Esophagus muscularis mucosa (tissue), 4 donors: Measurements from ENCODE around the gene RASD2. TPM values are rescaled to one million over a fixed set of nuclear protein-coding genes. Genes with fewer than 3 reads are reported as not detected.

ENCODE experiments used
- DNase-seq: peaks from one replicate; pipeline ENCODE4 v3.0.0-alpha.2; 2017; ENCODE audit errors: extremely low spot score
- H3K27ac ChIP-seq, 4 donors: fragments of 200-600 bp; sonication (generic); replicated peaks in 1 of 4; 1 replicate in 3 of 4; 2 replicates in 1 of 4; pipeline ENCODE4 v1.5.1; 2016 to 2019; ENCODE audit warnings: mild to moderate bottlenecking in 1 of 4
- H3K27me3 ChIP-seq, 4 donors: fragments of 200-600 bp; sonication (generic); one replicate each; pipeline versions ENCODE4 v1.5.1 to v1.6.0; 2016 to 2019
- H3K36me3 ChIP-seq, 4 donors: fragments of 200-600 bp; sonication (generic); one replicate each; pipeline ENCODE4 v1.5.1; 2016 to 2019
- H3K4me1 ChIP-seq, 4 donors: fragments of 200-600 bp; sonication (generic); one replicate each; pipeline ENCODE4 v1.5.1; 2016 to 2019
- H3K4me3 ChIP-seq, 4 donors: fragments of 200-600 bp; sonication (generic); 1 replicate in 2 of 4; 2 replicates in 2 of 4; pipeline ENCODE4 v1.5.1; 2016 to 2019; ENCODE audit warnings: mild to moderate bottlenecking in 4 of 4, moderate library complexity in 1 of 4
- H3K9me3 ChIP-seq, 4 donors: fragments of 200-600 bp; sonication (generic); 1 replicate in 3 of 4; 2 replicates in 1 of 4; pipeline ENCODE4 v1.5.1; 2016 to 2019
- EP300 ChIP-seq: sonication (generic); formaldehyde crosslinking; IDR thresholded peaks from one replicate; pipeline ENCODE4 v1.6.1; 2017; ENCODE audit warnings: antibody characterized with exemption
- POLR2A ChIP-seq: fragments of 450-650 bp; IDR thresholded peaks from one replicate; pipeline ENCODE4 v1.6.1; 2017; ENCODE audit warnings: antibody characterized with exemption, moderate library complexity, mild to moderate bottlenecking, low read depth
- POLR2AphosphoS5 ChIP-seq, 2 donors: sonication (generic); formaldehyde crosslinking; IDR thresholded peaks; one replicate each; pipeline ENCODE4 v1.6.1; 2017; ENCODE audit warnings: antibody characterized with exemption in 2 of 2
- WGBS: methylation state at CpG from one replicate; pipeline ENCODE4 v1.1.5; 2018; 5-methylcytosine and 5-hydroxymethylcytosine counted together
- intact Hi-C: fragments of 100-400 bp; cut with DNase I; formaldehyde crosslinking; loops from one replicate; pipeline ENCODE4 v1.15.1; 2023
- total RNA-seq, 4 donors: library from RNA; depleted of rRNA; stranded (reverse); fragments of >200 nt; gene quantifications; one replicate each; pipeline versions ENCODE4 v1.1.0 to v1.2.1, GENCODE V29; 2016
- TF ChIP-seq, protein P1 (sequence below), 3 experiments: fragments of 200-600 bp in 2 of 3; fragments of 450-650 bp in 1 of 3; sonication (generic) in 2 of 3; IDR thresholded peaks; one replicate each; pipeline ENCODE4 v1.5.1; 2017 to 2019; ENCODE audit warnings: antibody characterized with exemption in 3 of 3, mild to moderate bottlenecking in 2 of 3, moderate library complexity in 1 of 3

The RASD2 gene
- total RNA-seq, 4 donors from 2014 or later: 18.4 to 53.6 (median 31.7) TPM

DNA sequence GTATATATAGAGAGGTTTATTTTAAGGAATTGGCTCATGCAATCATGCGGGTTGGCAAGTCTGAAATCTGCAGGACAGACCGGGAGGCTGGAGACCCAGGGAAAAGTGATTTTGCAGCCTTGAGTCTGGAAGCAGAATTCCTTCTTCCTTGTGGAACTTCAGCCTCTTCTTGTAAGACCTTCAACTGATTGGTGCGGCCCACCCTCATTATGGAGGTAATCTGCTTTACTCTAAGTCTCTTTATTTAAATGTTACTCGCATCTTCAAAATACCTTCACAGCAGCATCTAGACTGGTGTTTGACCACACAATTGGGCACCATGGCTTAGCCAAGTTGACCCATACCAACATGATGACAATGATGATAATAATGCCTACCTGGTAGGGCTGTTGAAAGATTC, 58.7 kb downstream of the RASD2 start:
- Histone ChIP-seq H3K27me3 (no peaks in the 10 kb centered on the region), H3K36me3 (peaks cover 0 to 6% (median 0%) of the 10 kb centered on the region in 4 donors), H3K4me1 (peaks cover 0 to 13% (median 4%) of the 10 kb centered on the region in 4 donors), H3K9me3 (no peaks in the 10 kb centered on the region), H3K27ac (no peak overlapping the region), H3K4me3 (no peak overlapping the region)
- WGBS: 92% methylated on average over 4 of the region's 4 CpGs
- DNase-seq: no peak
- intact Hi-C loops: no loop called here
- TF ChIP-seq, protein P1, sequence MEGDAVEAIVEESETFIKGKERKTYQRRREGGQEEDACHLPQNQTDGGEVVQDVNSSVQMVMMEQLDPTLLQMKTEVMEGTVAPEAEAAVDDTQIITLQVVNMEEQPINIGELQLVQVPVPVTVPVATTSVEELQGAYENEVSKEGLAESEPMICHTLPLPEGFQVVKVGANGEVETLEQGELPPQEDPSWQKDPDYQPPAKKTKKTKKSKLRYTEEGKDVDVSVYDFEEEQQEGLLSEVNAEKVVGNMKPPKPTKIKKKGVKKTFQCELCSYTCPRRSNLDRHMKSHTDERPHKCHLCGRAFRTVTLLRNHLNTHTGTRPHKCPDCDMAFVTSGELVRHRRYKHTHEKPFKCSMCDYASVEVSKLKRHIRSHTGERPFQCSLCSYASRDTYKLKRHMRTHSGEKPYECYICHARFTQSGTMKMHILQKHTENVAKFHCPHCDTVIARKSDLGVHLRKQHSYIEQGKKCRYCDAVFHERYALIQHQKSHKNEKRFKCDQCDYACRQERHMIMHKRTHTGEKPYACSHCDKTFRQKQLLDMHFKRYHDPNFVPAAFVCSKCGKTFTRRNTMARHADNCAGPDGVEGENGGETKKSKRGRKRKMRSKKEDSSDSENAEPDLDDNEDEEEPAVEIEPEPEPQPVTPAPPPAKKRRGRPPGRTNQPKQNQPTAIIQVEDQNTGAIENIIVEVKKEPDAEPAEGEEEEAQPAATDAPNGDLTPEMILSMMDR (IDR thresholded peaks at IDR 0.05): no peak
- no peak for TF ChIP-seq EP300
- no peak for TF ChIP-seq POLR2A
- TF ChIP-seq POLR2AphosphoS5 (IDR thresholded peaks at IDR 0.05): no peak

DNA sequence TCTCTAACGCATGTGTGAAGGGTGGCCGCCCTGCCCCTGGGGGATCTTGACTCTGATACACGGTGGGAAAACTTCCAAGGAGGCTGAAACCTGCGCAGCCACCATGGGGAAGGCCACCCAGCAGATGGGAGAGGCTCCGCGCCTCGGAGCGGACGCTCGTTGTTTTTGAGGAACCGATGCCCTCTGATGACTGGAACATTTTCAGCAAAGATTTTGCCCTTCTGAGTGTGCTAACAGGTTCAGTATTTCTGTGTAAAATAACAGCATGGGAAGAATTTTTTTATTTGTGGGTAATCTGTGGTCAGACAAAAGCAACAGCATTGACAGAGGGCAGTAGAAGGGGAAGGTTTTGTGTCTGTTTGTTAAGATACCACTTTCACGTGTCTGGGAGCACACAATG, 59.8 kb downstream of the RASD2 start:
- H3K4me1 ChIP-seq: peaks cover 0 to 16% (median 9%) of the 10 kb centered on the region in 4 donors
- 86% methylated on average over 12 of the region's 12 CpGs for WGBS
- no peaks in the 10 kb centered on the region for H3K9me3 ChIP-seq
- intact Hi-C loops: no loop called here
- DNase-seq: no peak
- no peak overlapping the region for H3K4me3 ChIP-seq
- peaks cover 0 to 6% (median 0%) of the 10 kb centered on the region in 4 donors for H3K36me3 ChIP-seq
- no peak overlapping the region for H3K27ac ChIP-seq
- no peaks in the 10 kb centered on the region for H3K27me3 ChIP-seq
- TF ChIP-seq POLR2AphosphoS5 (IDR thresholded peaks at IDR 0.05): no peak
- TF ChIP-seq POLR2A: no peak
- TF ChIP-seq EP300: no peak
- TF ChIP-seq, protein P1 (IDR thresholded peaks at IDR 0.05): no peak

DNA sequence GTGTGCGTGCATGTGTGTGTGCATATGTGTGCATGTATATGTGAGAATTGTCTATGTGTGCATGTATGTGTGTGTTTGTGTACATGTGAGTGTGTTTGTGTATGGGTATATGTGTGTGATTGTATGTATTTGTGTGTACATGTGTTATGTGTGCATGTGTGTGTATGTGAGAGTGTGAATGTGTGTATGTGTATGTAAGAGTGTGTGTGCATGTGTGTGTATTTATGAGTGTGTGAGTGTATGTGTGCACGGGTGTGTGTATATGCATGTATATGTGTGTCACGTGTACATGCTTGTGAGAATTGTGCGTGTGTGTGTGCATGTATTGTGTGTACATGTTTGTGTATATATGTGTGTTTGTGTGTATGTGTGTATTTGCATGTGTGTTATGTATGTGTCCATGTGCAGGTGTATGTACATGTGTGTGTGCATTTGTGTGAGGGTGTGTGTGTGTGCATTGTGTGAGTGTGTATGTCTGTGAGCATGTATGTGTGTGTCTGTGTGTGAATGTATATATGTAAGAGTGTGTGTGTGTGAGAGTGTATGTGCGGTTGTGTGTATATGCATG, 60.5 kb downstream of the RASD2 start:
- intact Hi-C loops: no loop called here
- Histone ChIP-seq H3K4me1 (peaks cover 6 to 23% (median 15%) of the 10 kb centered on the region in 4 donors), H3K27ac (no peak overlapping the region), H3K9me3 (no peaks in the 10 kb centered on the region), H3K36me3 (peaks cover 0 to 6% (median 0%) of the 10 kb centered on the region in 4 donors), H3K27me3 (no peaks in the 10 kb centered on the region), H3K4me3 (no peak overlapping the region)
- 95% methylated on average over 5 of the region's 5 CpGs for WGBS
- TF ChIP-seq POLR2A: no peak
- no peak for TF ChIP-seq EP300
- TF ChIP-seq POLR2AphosphoS5 (IDR thresholded peaks at IDR 0.05): no peak
- TF ChIP-seq, protein P1 (IDR thresholded peaks at IDR 0.05): no peak
- no peak for DNase-seq

DNA sequence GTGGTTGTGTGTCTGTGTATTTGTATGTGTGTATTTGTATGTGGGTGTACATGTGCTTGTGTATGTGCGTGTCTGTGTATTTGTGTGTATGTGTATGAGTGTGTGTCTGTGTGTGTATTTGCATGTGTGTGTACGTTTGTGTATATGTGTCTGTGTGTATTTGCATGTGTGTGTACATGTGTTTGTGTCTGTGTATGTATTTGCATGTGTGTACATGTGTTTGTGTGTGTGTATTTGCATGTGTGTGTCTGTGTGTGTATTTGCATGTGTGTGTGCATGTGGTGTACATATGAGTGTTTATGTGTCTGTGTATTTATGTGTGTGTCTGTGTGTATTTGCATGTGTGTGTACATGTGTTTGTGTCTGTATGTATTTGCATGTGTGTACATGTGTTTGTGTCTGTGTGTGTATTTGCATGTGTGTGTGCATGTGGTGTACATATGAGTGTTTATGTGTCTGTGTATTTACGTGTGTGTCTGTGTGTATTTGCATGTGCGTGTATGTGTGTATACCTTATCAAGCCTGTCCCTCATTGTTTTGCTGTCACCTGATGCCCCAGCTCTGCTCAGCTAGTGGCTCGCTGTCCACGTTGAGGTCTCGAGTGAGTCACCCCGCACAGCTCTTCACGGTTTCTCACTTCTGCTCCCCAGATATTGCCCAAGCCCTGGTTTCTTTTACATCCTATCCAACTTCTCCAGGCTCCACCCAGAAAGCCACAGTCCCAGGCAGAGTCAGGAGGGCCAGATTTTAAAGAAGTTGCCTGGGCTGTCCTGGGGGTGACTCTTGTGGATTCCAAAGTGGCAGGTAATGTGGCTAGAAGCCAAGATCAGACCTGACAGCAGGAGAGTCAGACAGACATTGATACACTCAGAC, 61.3 kb downstream of the RASD2 start:
- WGBS: 68% methylated on average over 9 of the region's 9 CpGs
- Histone ChIP-seq H3K4me1 (peaks cover 15 to 28% (median 23%) of the 10 kb centered on the region in 4 donors), H3K27ac (no peak overlapping the region), H3K27me3 (no peaks in the 10 kb centered on the region), H3K4me3 (no peak overlapping the region), H3K36me3 (peaks cover 0 to 6% (median 0%) of the 10 kb centered on the region in 4 donors), H3K9me3 (no peaks in the 10 kb centered on the region)
- intact Hi-C loops: no loop called here
- DNase-seq: no peak
- TF ChIP-seq POLR2AphosphoS5 (IDR thresholded peaks at IDR 0.05): no peak
- no peak for TF ChIP-seq POLR2A
- TF ChIP-seq EP300: no peak
- TF ChIP-seq, protein P1 (IDR thresholded peaks at IDR 0.05): no peak

Other genes starting within 250 kb of the RASD2 start
- 10 to 100 TPM; 22.8 to 44.6 (median 35.8) TPM for gene TOM1, start 240.9 kb upstream of the RASD2 start, total RNA-seq
- 100 to 1,000 TPM in 1 of 4 donors, 10 to 100 TPM in 2, 1 to 10 TPM in 1; 8.7 to 603 (median 13.0) TPM for gene HMOX1, start 159.7 kb upstream of the RASD2 start, total RNA-seq
- 10 to 100 TPM in 3 of 4 donors, 1 to 10 TPM in 1; 9.1 to 22.2 (median 16.4) TPM for gene MCM5, start 140.7 kb upstream of the RASD2 start, total RNA-seq
- gene MB, start 76.5 kb downstream of the RASD2 start, total RNA-seq: 1 to 10 TPM in 1 of 4 donors, under 1 TPM in 1, not detected in 2; 0.63 to 3.0 TPM
- gene APOL6, start 107.6 kb downstream of the RASD2 start, total RNA-seq: 10 to 100 TPM; 10.1 to 21.0 (median 12.1) TPM
- gene APOL5, start 177.0 kb downstream of the RASD2 start, total RNA-seq: under 1 TPM in 1 of 4 donors, not detected in 3; 0.29 TPM